Pancreas (tissue), 10 donors: ENCODE data around the gene MS4A10. TPM values are rescaled to one million over a fixed set of nuclear protein-coding genes. Genes with fewer than 3 reads are reported as not detected.

ENCODE experiments used
- ATAC-seq, 4 donors: fragments of 200-7000 bp; cut with Tn5 transposase; one replicate each; pipeline versions ENCODE4 v1.8.0 to v1.9.1; 2020; ENCODE audit warnings: mild to moderate bottlenecking in 4 of 4, moderate library complexity in 4 of 4
- DNase-seq, 6 donors: peaks; one replicate each; pipeline ENCODE4 v3.0.0-alpha.2; 2020
- FAIRE-seq: peaks from 2 replicates; lab custom pipeline; 2012; peaks lifted over from hg19 to GRCh38; lab: Jason Lieb, UNC
- H3K27ac ChIP-seq, 4 donors: fragments of 200-600 bp; sonication (generic); 1 replicate in 3 of 4; 2 replicates in 1 of 4; pipeline versions ENCODE4 v1.5.0 to v1.8.0; 2020
- H3K27me3 ChIP-seq, 4 donors: fragments of 200-600 bp; one replicate each; pipeline ENCODE4 v1.8.0; 2021
- H3K36me3 ChIP-seq, 3 donors: fragments of 200-600 bp; sonication (generic) in 1 of 3; one replicate each; pipeline versions ENCODE4 v1.5.0 to v1.8.0; 2020 to 2021
- H3K4me1 ChIP-seq, 3 donors: fragments of 200-600 bp; one replicate each; pipeline ENCODE4 v1.8.0; 2021
- H3K4me3 ChIP-seq, 4 donors: fragments of 200-600 bp; sonication (generic) in 2 of 4; one replicate each; pipeline versions ENCODE4 v1.5.0 to v1.8.0; 2020 to 2021
- H3K9me3 ChIP-seq, 4 donors: fragments of 200-600 bp; one replicate each; pipeline ENCODE4 v1.8.0; 2021
- CTCF ChIP-seq, 4 donors: fragments of 200-600 bp; sonication (generic) in 3 of 4; IDR thresholded peaks; one replicate each; pipeline versions ENCODE4 v1.5.0 to v1.8.0; 2021; ENCODE audit warnings: antibody characterized with exemption in 4 of 4
- WGBS, 2 donors: extraction: QIAGEN DNeasy Blood & Tissue Kit; methylation state at CpG; one replicate each; pipeline ENCODE4 v1.1.7; 2013; 5-methylcytosine and 5-hydroxymethylcytosine counted together
- intact Hi-C, 3 donors: fragments of 100-400 bp; cut with DNase I; formaldehyde crosslinking; loops; one replicate each; pipeline versions ENCODE4 v1.11.1 to v1.14.2; 2022
- polyA plus RNA-seq, 2 donors: library from polyadenylated mRNA; stranded (reverse); fragments of 200-250 nt; gene quantifications; one replicate each; pipeline ENCODE4 v1.2.3, GENCODE V29; 2013
- total RNA-seq, 6 donors: library from RNA; stranded (reverse); fragmentation: NEBNext Ultra II Directional in 4 of 6; extraction: Animal tissue kit (Norgen Biotek cat#: 25700) in 4 of 6; gene quantifications; one replicate each; pipeline versions ENCODE4 v1.2.1 to v1.2.4, GENCODE V29; 2021 to 2023
- donor health status: healthy with polysubstance abuse.
- donor health status: DM: no; HTN: no; CAD: no; lungs with moderate emphysema.
- donor health status: DM: no; HTN: no; CAD: no.
- donor health status: control.
- donor health status: control.
- donor health status: Bipolar disorder and iron deficiency.
- donor health status: DM: yes; HTN: yes; CAD: no.
- donor health status: DM: no; HTN: no; CAD: no.
- donor health status: DM: no; HTN: no; CAD: no.
- donor health status: DM: yes; HTN: yes; CAD: no.

MS4A10 gene
- total and polyA plus RNA-seq, 8 donors: not detected

GRCh38 chr11:60847896-60848295 is 62.8 kb downstream of the MS4A10 start:
- no peak overlapping the region for H3K27ac ChIP-seq
- no peak overlapping the region for H3K4me3 ChIP-seq
- TF ChIP-seq CTCF (IDR thresholded peaks at IDR 0.05): no peak
- FAIRE-seq (no peak), DNase-seq (no peak), ATAC-seq (no peak)
- H3K9me3 ChIP-seq: no peaks in the 10 kb centered on the region
- intact Hi-C loops: loop anchor here in 1 of 3 donors (10.0 kb wide), 1 partner anchor 47 kb away; no protein-coding TSS in a partner anchor
- no peaks in the 10 kb centered on the region for H3K27me3 ChIP-seq
- WGBS, 2 donors: 87% methylated on average over 12 of the region's 12 CpGs
- peaks cover 0 to 16% (median 5%) of the 10 kb centered on the region in 3 donors for H3K36me3 ChIP-seq
- H3K4me1 ChIP-seq: peaks cover 0 to 12% (median 6%) of the 10 kb centered on the region in 3 donors

GRCh38 chr11:60848714-60849151 is 63.6 kb downstream of the MS4A10 start:
- DNase-seq (no peak), FAIRE-seq (no peak), ATAC-seq (no peak)
- Histone ChIP-seq H3K4me1 (peaks cover 0 to 8% (median 6%) of the 10 kb centered on the region in 3 donors), H3K27me3 (no peaks in the 10 kb centered on the region), H3K36me3 (peaks cover 0 to 16% (median 5%) of the 10 kb centered on the region in 3 donors), H3K4me3 (no peak overlapping the region), H3K27ac (no peak overlapping the region), H3K9me3 (no peaks in the 10 kb centered on the region)
- no peak for TF ChIP-seq CTCF (IDR thresholded peaks at IDR 0.05)
- 85 to 91% methylated on average over 10 of the region's 10 CpGs for WGBS, 2 donors
- intact Hi-C loops: loop anchor here in 1 of 3 donors (10.0 kb wide), 1 partner anchor 46 kb away; no protein-coding TSS in a partner anchor

- WGBS, 2 donors: 90 to 91% methylated on average over 29 of the region's 29 CpGs
- Histone ChIP-seq H3K36me3 (peaks cover 0 to 16% (median 5%) of the 10 kb centered on the region in 3 donors), H3K27me3 (no peaks in the 10 kb centered on the region), H3K9me3 (no peaks in the 10 kb centered on the region), H3K27ac (no peak overlapping the region), H3K4me3 (no peak overlapping the region), H3K4me1 (peaks cover 0 to 6% (median 0%) of the 10 kb centered on the region in 3 donors)
- intact Hi-C loops: loop anchor here in 1 of 3 donors (10.0 kb wide), 1 partner anchor 45 kb away; no protein-coding TSS in a partner anchor
- ATAC-seq (no peak), FAIRE-seq (no peak), DNase-seq (no peak)
- TF ChIP-seq CTCF (IDR thresholded peaks at IDR 0.05): no peak
Measured at GRCh38 chr11:60849641-60850520, 64.7 kb downstream of the MS4A10 start.

Other genes with a start within 250 kb of the MS4A10 start
- 1 to 10 TPM in 4 of 6 donors, under 1 TPM in 2; 0.56 to 2.9 (median 1.7) TPM for gene MS4A8, start 85.7 kb upstream of the MS4A10 start, total RNA-seq
- gene MS4A8, start 85.7 kb upstream of the MS4A10 start, polyA plus RNA-seq: 1 to 10 TPM in 1 of 2 donors, under 1 TPM in 1; 0.91 to 4.2 TPM
- gene MS4A18, start 60.6 kb upstream of the MS4A10 start, total RNA-seq: not detected
- gene MS4A18, start 60.6 kb upstream of the MS4A10 start, polyA plus RNA-seq: not detected
- gene MS4A15, start 28.5 kb upstream of the MS4A10 start, total RNA-seq: under 1 TPM in 1 of 6 donors, not detected in 5; 0.09 TPM
- gene MS4A15, start 28.5 kb upstream of the MS4A10 start, polyA plus RNA-seq: not detected
- 10 to 100 TPM in 4 of 6 donors, 1 to 10 TPM in 2; 6.3 to 16.9 (median 11.0) TPM for gene CCDC86, start 56.8 kb downstream of the MS4A10 start, total RNA-seq
- gene CCDC86, start 56.8 kb downstream of the MS4A10 start, polyA plus RNA-seq: 10 to 100 TPM; 10.5 to 20.8 TPM
- under 1 TPM; 0.09 to 0.67 (median 0.28) TPM for gene PTGDR2, start 70.6 kb downstream of the MS4A10 start, total RNA-seq
- 1 to 10 TPM; 1.4 to 5.7 TPM for gene PTGDR2, start 70.6 kb downstream of the MS4A10 start, polyA plus RNA-seq
- gene ZP1, start 82.2 kb downstream of the MS4A10 start, total RNA-seq: not detected
- gene ZP1, start 82.2 kb downstream of the MS4A10 start, polyA plus RNA-seq: 1 to 10 TPM in 1 of 2 donors, under 1 TPM in 1; 0.34 to 1.5 TPM
- 10 to 100 TPM; 33.9 to 50.1 (median 45.5) TPM for gene PRPF19, start 121.3 kb downstream of the MS4A10 start, total RNA-seq
- 10 to 100 TPM; 44.2 to 50.1 TPM for gene PRPF19, start 121.3 kb downstream of the MS4A10 start, polyA plus RNA-seq
- gene TMEM109, start 128.8 kb downstream of the MS4A10 start, total RNA-seq: 10 to 100 TPM; 35.1 to 51.9 (median 40.0) TPM
- 10 to 100 TPM; 28.2 to 53.0 TPM for gene TMEM109, start 128.8 kb downstream of the MS4A10 start, polyA plus RNA-seq
- gene TMEM132A, start 139.1 kb downstream of the MS4A10 start, total RNA-seq: 10 to 100 TPM in 2 of 6 donors, 1 to 10 TPM in 4; 3.1 to 36.7 (median 3.6) TPM
- 10 to 100 TPM in 1 of 2 donors, 1 to 10 TPM in 1; 5.9 to 12.1 TPM for gene TMEM132A, start 139.1 kb downstream of the MS4A10 start, polyA plus RNA-seq
- gene SLC15A3, start 166.8 kb downstream of the MS4A10 start, total RNA-seq: 10 to 100 TPM in 2 of 6 donors, 1 to 10 TPM in 4; 2.0 to 25.3 (median 4.5) TPM
- gene SLC15A3, start 166.8 kb downstream of the MS4A10 start, polyA plus RNA-seq: 1 to 10 TPM; 5.8 to 7.7 TPM
- 1 to 10 TPM in 4 of 6 donors, under 1 TPM in 2; 0.23 to 2.3 (median 1.2) TPM for gene CD6, start 186.3 kb downstream of the MS4A10 start, total RNA-seq
- under 1 TPM; 0.65 to 0.96 TPM for gene CD6, start 186.3 kb downstream of the MS4A10 start, polyA plus RNA-seq